OCI-LY3 (cell line): ENCODE measurements around the gene SEMA5A.

ENCODE experiments used
- H2AFZ ChIP-seq: fragments of 200-600, 300-600 bp; shearing (Covaris generic); 2 replicates; pipeline ENCODE4 v1.6.0; 2014; ENCODE audit warnings: antibody characterized with exemption, low read depth, low read length
- H3K27ac ChIP-seq: fragments of 200-600, 300-600 bp; sonication (generic); 2 replicates; pipeline ENCODE4 v1.5.1; 2014; ENCODE audit warnings: mild to moderate bottlenecking, low read length, moderate library complexity, mixed read lengths
- H3K27me3 ChIP-seq: fragments of 200-600, 300-600 bp; sonication (generic); 2 replicates; pipeline ENCODE4 v1.6.1; 2014; ENCODE audit warnings: low read depth, low read length, mixed read lengths
- H3K36me3 ChIP-seq: fragments of 200-600, 300-600 bp; sonication (generic); replicated peaks from 2 replicates; pipeline ENCODE3; 2014; ENCODE audit warnings: low read depth, low read length, mixed read lengths
- H3K4me1 ChIP-seq: fragments of 300-600, 200-600 bp; sonication (generic); 2 replicates; pipeline ENCODE4 v1.6.1; 2014; ENCODE audit warnings: low read length, mixed read lengths
- H3K4me2 ChIP-seq: fragments of 200-600, 300-600 bp; sonication (generic); 2 replicates; pipeline ENCODE4 v1.6.1; 2014; ENCODE audit warnings: low read length, mixed read lengths
- H3K4me3 ChIP-seq: fragments of 300-600, 200-600 bp; sonication (generic); 2 replicates; pipeline ENCODE4 v1.5.1; 2014; ENCODE audit warnings: antibody characterized with exemption, mild to moderate bottlenecking, low read length, moderate library complexity
- H3K79me2 ChIP-seq: fragments of 300-600, 200-600 bp; shearing (Covaris generic); 2 replicates; pipeline ENCODE4 v1.6.1; 2014; ENCODE audit warnings: mild to moderate bottlenecking, low read length, mixed read lengths
- H3K9ac ChIP-seq: fragments of 300-600, 200-600 bp; shearing (Covaris generic); 2 replicates; pipeline ENCODE4 v1.6.0; 2014; ENCODE audit warnings: mild to moderate bottlenecking, low read length, moderate library complexity
- H3K9me3 ChIP-seq: fragments of 200-600, 300-600 bp; shearing (Covaris generic); 2 replicates; pipeline ENCODE4 v1.6.1; 2014; ENCODE audit warnings: low read length, mixed read lengths; ENCODE audit not compliant: insufficient read depth
- H4K20me1 ChIP-seq: fragments of 200-600, 300-600 bp; sonication (generic); 2 replicates; pipeline ENCODE4 v1.6.1; 2016; ENCODE audit warnings: low read length, mixed read lengths; ENCODE audit not compliant: insufficient read depth
- CTCF ChIP-seq: fragments of 200-600, 300-600 bp; sonication (generic); IDR thresholded peaks from 2 replicates; pipeline ENCODE4 v1.5.1; 2014; ENCODE audit warnings: antibody characterized with exemption, low read length, low read depth
- EZH2phosphoT487 ChIP-seq: fragments of 200-600 bp; shearing (Covaris generic); IDR thresholded peaks from 2 replicates; pipeline ENCODE4 v1.6.1; 2018; ENCODE audit warnings: antibody characterized with exemption, mixed run types, low read depth

Gene SEMA5A

DNA sequence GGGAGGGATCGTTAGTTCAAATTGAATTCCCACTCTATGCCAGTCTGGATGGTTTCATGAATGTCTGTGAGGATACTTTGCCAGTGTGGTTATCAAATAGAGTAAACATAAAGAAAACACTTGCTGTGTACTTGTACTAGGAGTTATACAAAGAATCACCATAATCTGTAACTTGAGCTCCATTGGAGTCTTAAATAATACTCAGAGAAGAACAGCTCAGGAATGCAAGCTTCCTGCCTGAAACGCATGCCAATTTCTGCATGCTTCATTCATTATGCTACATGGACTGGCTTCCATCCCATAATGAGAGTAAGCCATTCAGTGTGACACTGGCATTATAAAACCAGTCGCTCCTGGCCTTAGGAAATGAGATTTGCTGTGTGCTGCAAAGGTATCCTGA, 351.4 kb downstream of the SEMA5A start:
- Histone ChIP-seq H3K4me1 (peaks cover 11% of the 10 kb centered on the region), H3K9me3 (no peaks in the 10 kb centered on the region), H3K4me3 (no peak overlapping the region), H3K27me3 (no peaks in the 10 kb centered on the region), H3K36me3 (no peaks in the 10 kb centered on the region), H3K27ac (no peak overlapping the region), H3K79me2 (no peaks in the 10 kb centered on the region), H2AFZ (no peak overlapping the region), H4K20me1 (no peaks in the 10 kb centered on the region; the same call in 1 of the 2 replicates), H3K4me2 (no peak overlapping the region), H3K9ac (no peak overlapping the region)
- TF ChIP-seq CTCF (no peak), EZH2phosphoT487 (no peak)

- Histone ChIP-seq H3K4me3 (no peak overlapping the region), H3K9ac (no peak overlapping the region), H3K27me3 (no peaks in the 10 kb centered on the region), H3K4me2 (no peak overlapping the region), H3K27ac (no peak overlapping the region), H4K20me1 (no peaks in the 10 kb centered on the region), H2AFZ (no peak overlapping the region), H3K79me2 (no peaks in the 10 kb centered on the region), H3K9me3 (no peaks in the 10 kb centered on the region), H3K36me3 (no peaks in the 10 kb centered on the region), H3K4me1 (no peaks in the 10 kb centered on the region; the same call in 1 of the 2 replicates)
- TF ChIP-seq EZH2phosphoT487 (no peak), CTCF (no peak)
These were observed 353.6 kb downstream of the SEMA5A start for GRCh38 chr5:9192266-9192665.

DNA sequence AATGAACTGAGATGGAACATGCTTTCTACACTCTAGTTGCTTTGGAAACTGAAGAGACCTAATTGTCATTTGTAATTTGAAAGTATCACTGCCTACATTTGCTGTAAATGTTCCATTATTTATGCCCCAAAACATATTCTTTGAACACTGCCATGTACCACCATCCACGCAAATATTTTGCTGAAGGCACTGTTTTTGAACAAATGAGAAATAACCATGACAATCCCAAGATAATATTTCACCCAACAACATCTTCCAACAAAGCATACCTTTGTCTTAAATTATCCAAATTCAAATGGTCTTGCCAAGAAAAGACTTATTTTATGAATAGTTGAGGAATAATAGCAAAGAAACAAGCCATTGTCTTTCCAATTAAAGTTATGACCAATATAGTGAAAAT, 356.2 kb downstream of the SEMA5A start:
- Histone ChIP-seq H3K36me3 (no peaks in the 10 kb centered on the region), H3K9me3 (no peaks in the 10 kb centered on the region), H4K20me1 (no peaks in the 10 kb centered on the region), H2AFZ (no peak overlapping the region), H3K4me2 (no peak overlapping the region), H3K79me2 (no peaks in the 10 kb centered on the region), H3K27ac (no peak overlapping the region), H3K4me1 (no peaks in the 10 kb centered on the region), H3K9ac (no peak overlapping the region), H3K27me3 (no peaks in the 10 kb centered on the region), H3K4me3 (no peak overlapping the region)
- TF ChIP-seq CTCF (no peak), EZH2phosphoT487 (no peak)

- no peaks in the 10 kb centered on the region for H3K79me2 ChIP-seq
- H3K4me1 ChIP-seq = no peaks in the 10 kb centered on the region
- no peak overlapping the region for H3K27ac ChIP-seq
- no peaks in the 10 kb centered on the region for H3K36me3 ChIP-seq
- no peak overlapping the region for H2AFZ ChIP-seq
- no peak overlapping the region for H3K4me2 ChIP-seq
- H3K9me3 ChIP-seq = no peaks in the 10 kb centered on the region
- no peaks in the 10 kb centered on the region for H3K27me3 ChIP-seq
- no peak for TF ChIP-seq CTCF
- no peak for TF ChIP-seq EZH2phosphoT487
- H4K20me1 ChIP-seq = no peaks in the 10 kb centered on the region
- no peak overlapping the region for H3K9ac ChIP-seq
- H3K4me3 ChIP-seq = no peak overlapping the region
These were observed 356.9 kb downstream of the SEMA5A start for GRCh38 chr5:9188956-9189355.
